ENCODE results near the gene PTX3.

The PTX3 gene

GRCh38 chr3:157479464-157480243 lies 43.0 kb downstream of the PTX3 start:
- DNase-seq = no peak

- DNase-seq = no peak
Observed at GRCh38 chr3:157487339-157487738, 50.7 kb downstream of the PTX3 start.

- no peak for DNase-seq
Observed at GRCh38 chr3:157488144-157488543, 51.5 kb downstream of the PTX3 start.

GRCh38 chr3:157491136-157491535 lies 54.5 kb downstream of the PTX3 start:
- no peak for DNase-seq

Data from activated CD4-positive, CD25-positive, alpha-beta regulatory T cell treated with anti-CD3 and anti-CD28 coated beads, Interleukin-2, amount 50 U/mL, for 72 hours (primary cell).